Measurements from ENCODE around the gene DOK4. TPM values are rescaled to one million over a fixed set of nuclear protein-coding genes. Genes with fewer than 3 reads are reported as not detected.

The DOK4 gene
- total and polyA plus RNA-seq, 2 of the 8 experiments (the other 6 are each of a cell fraction or from before 2014, with no cell fraction given), result 24.0 to 28.9 TPM

DNA sequence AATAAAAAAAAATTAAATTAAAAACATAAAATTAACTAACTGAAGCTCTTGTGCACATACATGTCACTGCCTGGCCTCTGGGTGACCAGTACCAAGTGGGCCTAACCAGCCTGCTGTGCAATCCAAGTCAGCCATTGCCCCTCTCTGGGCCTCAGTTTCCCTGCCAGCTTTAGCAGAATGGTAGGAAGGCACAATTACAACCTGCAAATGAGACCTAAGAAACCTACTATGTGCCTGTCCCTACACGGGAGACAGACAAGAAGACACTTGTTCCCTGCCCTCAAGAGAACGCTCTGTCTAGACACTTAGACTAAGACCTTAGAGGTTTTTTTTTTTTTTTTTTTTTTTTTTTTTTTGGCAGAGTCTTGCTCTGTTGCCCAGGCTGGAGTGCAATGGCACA lies 40.8 kb downstream of the DOK4 start (continued):
- TF ChIP-seq, protein P1, sequence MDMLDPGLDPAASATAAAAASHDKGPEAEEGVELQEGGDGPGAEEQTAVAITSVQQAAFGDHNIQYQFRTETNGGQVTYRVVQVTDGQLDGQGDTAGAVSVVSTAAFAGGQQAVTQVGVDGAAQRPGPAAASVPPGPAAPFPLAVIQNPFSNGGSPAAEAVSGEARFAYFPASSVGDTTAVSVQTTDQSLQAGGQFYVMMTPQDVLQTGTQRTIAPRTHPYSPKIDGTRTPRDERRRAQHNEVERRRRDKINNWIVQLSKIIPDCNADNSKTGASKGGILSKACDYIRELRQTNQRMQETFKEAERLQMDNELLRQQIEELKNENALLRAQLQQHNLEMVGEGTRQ (IDR thresholded peaks at IDR 0.05; ENCODE audit: low read length), result no peak
- TF ChIP-seq CREB1 (IDR thresholded peaks at IDR 0.05) (no peak), TCF12 (IDR thresholded peaks at IDR 0.05; ENCODE audit: low read depth, low read length) (no peak), SUZ12 (IDR thresholded peaks at IDR 0.05; ENCODE audit: low read length) (no peak), YY1 (IDR thresholded peaks at IDR 0.05; ENCODE audit: low read depth, low read length) (no peak), CHD2 (IDR thresholded peaks at IDR 0.05; ENCODE audit: low read length) (no peak), GTF2F1 (IDR thresholded peaks at IDR 0.05; ENCODE audit: borderline replicate concordance, low read depth, low read length) (no peak), SRF (IDR thresholded peaks at IDR 0.05; ENCODE audit: low read depth, low read length) (no peak)

All from H1 (cell line).